Neural progenitor cell (in vitro differentiated cells): ENCODE measurements around the gene ADGRG1. TPM values are rescaled to one million over a fixed set of nuclear protein-coding genes. Genes with fewer than 3 reads are reported as not detected.

Experiments
- DNase-seq: peaks from one replicate; pipeline ENCODE4 v3.0.0-alpha.2; 2016; ENCODE audit warnings: low spot score
- H2AFZ ChIP-seq: fragments of 200-600 bp; sonication (generic); replicated peaks from 2 replicates; pipeline ENCODE4 v1.6.1; 2016; ENCODE audit warnings: antibody characterized with exemption
- H3F3A ChIP-seq: fragments of 200-600 bp; sonication (generic); 2 replicates; pipeline ENCODE4 v1.6.1; 2016; ENCODE audit warnings: antibody characterized with exemption, low read depth
- H3K27ac ChIP-seq: fragments of 200-600 bp; sonication (generic); 2 replicates; pipeline ENCODE4 v1.5.1; 2016; ENCODE audit warnings: mild to moderate bottlenecking
- H3K27me3 ChIP-seq: fragments of 200-600 bp; sonication (generic); 2 replicates; pipeline ENCODE4 v1.6.1; 2016; ENCODE audit warnings: mild to moderate bottlenecking, moderate library complexity
- H3K36me3 ChIP-seq: fragments of 200-600 bp; sonication (generic); 2 replicates; pipeline ENCODE4 v1.5.1; 2016
- H3K4me1 ChIP-seq: fragments of 200-600 bp; sonication (generic); 2 replicates; pipeline ENCODE4 v1.6.1; 2016; ENCODE audit warnings: mixed run types
- H3K4me2 ChIP-seq: fragments of 200-600 bp; sonication (generic); 2 replicates; pipeline ENCODE4 v1.6.1; 2016
- H3K4me3 ChIP-seq: fragments of 200-600 bp; sonication (generic); 2 replicates; pipeline ENCODE4 v1.5.1; 2016
- H3K79me2 ChIP-seq: fragments of 200-600 bp; sonication (generic); 2 replicates; pipeline ENCODE4 v1.6.1; 2016; ENCODE audit warnings: low read depth
- H3K9ac ChIP-seq: fragments of 200-600 bp; sonication (generic); 2 replicates; pipeline ENCODE4 v1.6.1; 2016
- H3K9me3 ChIP-seq: fragments of 200-600 bp; sonication (generic); 2 replicates; pipeline ENCODE4 v1.5.1; 2016; ENCODE audit warnings: low read depth
- H4K20me1 ChIP-seq: fragments of 200-600 bp; sonication (generic); 2 replicates; pipeline ENCODE4 v1.6.1; 2016; ENCODE audit warnings: low read depth
- H3K27ac Mint-ChIP-seq: 3 replicates; pipeline ENCODE4 v1.8.0; 2021; ENCODE audit warnings: mixed read lengths
- H3K27me3 Mint-ChIP-seq: 2 replicates; pipeline ENCODE4 v1.8.0; 2022; ENCODE audit warnings: low read depth, mild to moderate bottlenecking, inconsistent platforms, moderate library complexity, mixed read lengths; ENCODE audit not compliant: insufficient read depth
- H3K36me3 Mint-ChIP-seq: 3 replicates; pipeline ENCODE4 v1.8.0; 2021; ENCODE audit warnings: mixed read lengths
- H3K4me1 Mint-ChIP-seq: 3 replicates; pipeline ENCODE4 v1.8.0; 2021; ENCODE audit warnings: mixed read lengths
- H3K4me3 Mint-ChIP-seq: 3 replicates; pipeline ENCODE4 v1.8.0; 2021; ENCODE audit warnings: mild to moderate bottlenecking, moderate library complexity, mixed read lengths
- H3K9me3 Mint-ChIP-seq: 3 replicates; pipeline ENCODE4 v1.8.0; 2020; ENCODE audit warnings: mixed read lengths
- EZH2 ChIP-seq: fragments of 200-600 bp; sonication (generic); IDR thresholded peaks from 2 replicates; pipeline ENCODE4 v1.6.1; 2017; ENCODE audit warnings: antibody characterized with exemption, mild to moderate bottlenecking, moderate library complexity
- EZH2phosphoT487 ChIP-seq: fragments of 200-600 bp; sonication (generic); IDR thresholded peaks from 2 replicates; pipeline ENCODE4 v1.6.1; 2017; ENCODE audit warnings: antibody characterized with exemption
- total RNA-seq: library from RNA; depleted of rRNA; stranded (reverse); fragments of >200 nt; gene quantifications from 2 replicates; pipeline ENCODE4 v1.2.3, GENCODE V29; 2015; ENCODE audit warnings: low replicate concordance
- TF ChIP-seq, protein P1 (sequence below): fragments of 200-600 bp; sonication (generic); IDR thresholded peaks from 2 replicates; pipeline ENCODE4 v1.5.1; 2017; ENCODE audit warnings: antibody characterized with exemption, mild to moderate bottlenecking

The ADGRG1 gene
- total RNA-seq, 1 donor from 2014 or later, result 8.0 TPM

DNA sequence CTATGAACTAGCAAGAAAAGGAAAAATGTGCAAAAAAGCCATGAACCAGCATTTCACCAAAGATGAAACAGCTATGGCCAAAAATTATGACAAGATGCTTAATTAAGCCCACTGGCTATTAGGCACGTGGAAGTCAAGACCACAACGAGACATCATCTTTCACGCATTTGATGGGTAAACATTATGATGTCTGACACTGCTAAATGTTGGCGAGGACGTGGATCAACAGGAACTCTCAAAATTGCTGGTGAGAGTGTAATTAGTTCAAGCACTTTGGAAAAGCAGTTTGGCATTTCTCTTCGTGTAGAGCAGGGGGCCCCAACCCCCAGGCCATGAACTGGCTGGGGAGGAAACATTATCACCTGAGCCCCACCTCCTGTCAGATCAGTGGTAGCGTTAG, 39.6 kb upstream of the ADGRG1 start:
- Histone ChIP-seq H3K4me1 (no peaks in the 10 kb centered on the region), H3K27me3 (peaks cover 19% of the 10 kb centered on the region), H3K79me2 (no peaks in the 10 kb centered on the region), H3K9ac (no peak overlapping the region), H3K36me3 (no peaks in the 10 kb centered on the region), H2AFZ (no peak overlapping the region), H3F3A (no peaks in the 10 kb centered on the region), H4K20me1 (no peaks in the 10 kb centered on the region), H3K9me3 (no peaks in the 10 kb centered on the region), H3K4me2 (no peak overlapping the region), H3K4me3 (no peak overlapping the region), H3K27ac (no peak overlapping the region)
- Mint-ChIP-seq H3K27me3 (peaks cover 7% of the 10 kb centered on the region), H3K9me3 (no peaks in the 10 kb centered on the region), H3K36me3 (no peaks in the 10 kb centered on the region), H3K4me3 (no peak overlapping the region), H3K4me1 (peaks cover 10% of the 10 kb centered on the region), H3K27ac (no peak overlapping the region)
- DNase-seq, result no peak
- TF ChIP-seq EZH2 (no peak), EZH2phosphoT487 (no peak)
- TF ChIP-seq, protein P1, sequence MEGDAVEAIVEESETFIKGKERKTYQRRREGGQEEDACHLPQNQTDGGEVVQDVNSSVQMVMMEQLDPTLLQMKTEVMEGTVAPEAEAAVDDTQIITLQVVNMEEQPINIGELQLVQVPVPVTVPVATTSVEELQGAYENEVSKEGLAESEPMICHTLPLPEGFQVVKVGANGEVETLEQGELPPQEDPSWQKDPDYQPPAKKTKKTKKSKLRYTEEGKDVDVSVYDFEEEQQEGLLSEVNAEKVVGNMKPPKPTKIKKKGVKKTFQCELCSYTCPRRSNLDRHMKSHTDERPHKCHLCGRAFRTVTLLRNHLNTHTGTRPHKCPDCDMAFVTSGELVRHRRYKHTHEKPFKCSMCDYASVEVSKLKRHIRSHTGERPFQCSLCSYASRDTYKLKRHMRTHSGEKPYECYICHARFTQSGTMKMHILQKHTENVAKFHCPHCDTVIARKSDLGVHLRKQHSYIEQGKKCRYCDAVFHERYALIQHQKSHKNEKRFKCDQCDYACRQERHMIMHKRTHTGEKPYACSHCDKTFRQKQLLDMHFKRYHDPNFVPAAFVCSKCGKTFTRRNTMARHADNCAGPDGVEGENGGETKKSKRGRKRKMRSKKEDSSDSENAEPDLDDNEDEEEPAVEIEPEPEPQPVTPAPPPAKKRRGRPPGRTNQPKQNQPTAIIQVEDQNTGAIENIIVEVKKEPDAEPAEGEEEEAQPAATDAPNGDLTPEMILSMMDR, result no peak

DNA sequence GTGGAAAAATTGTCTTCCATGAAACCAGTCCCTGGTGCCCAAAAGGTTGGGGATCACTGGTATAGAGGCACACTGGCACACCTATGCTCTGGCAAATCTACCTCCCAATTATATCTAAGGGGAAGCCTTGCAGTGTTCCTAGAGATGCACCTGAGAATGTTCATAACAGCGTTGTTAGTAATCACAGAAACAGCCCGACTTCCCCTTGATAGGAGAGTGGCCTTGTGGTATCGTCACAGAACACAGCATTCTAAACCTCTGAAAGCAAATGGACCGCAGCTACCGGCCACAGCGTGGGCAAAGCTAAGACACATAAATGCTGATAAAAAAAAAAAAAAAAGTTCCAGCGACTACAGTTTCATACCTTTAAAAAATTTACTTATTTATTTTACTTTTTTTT, 39.1 kb upstream of the ADGRG1 start:
- H4K20me1 ChIP-seq, result no peaks in the 10 kb centered on the region
- H3F3A ChIP-seq, result no peaks in the 10 kb centered on the region
- H3K9me3 Mint-ChIP-seq, result no peaks in the 10 kb centered on the region
- TF ChIP-seq, protein P1, result no peak
- TF ChIP-seq EZH2 (no peak), EZH2phosphoT487 (no peak)
- no peak overlapping the region for H2AFZ ChIP-seq
- peaks cover 10% of the 10 kb centered on the region for H3K4me1 Mint-ChIP-seq
- no peak overlapping the region for H3K27ac ChIP-seq
- no peak overlapping the region for H3K4me2 ChIP-seq
- H3K4me1 ChIP-seq, result no peaks in the 10 kb centered on the region
- H3K4me3 ChIP-seq, result no peak overlapping the region
- no peak for DNase-seq
- no peaks in the 10 kb centered on the region for H3K36me3 Mint-ChIP-seq
- no peak overlapping the region for H3K27ac Mint-ChIP-seq
- H3K79me2 ChIP-seq, result no peaks in the 10 kb centered on the region
- H3K27me3 Mint-ChIP-seq, result peaks cover 7% of the 10 kb centered on the region
- no peak overlapping the region for H3K4me3 Mint-ChIP-seq
- peaks cover 13% of the 10 kb centered on the region for H3K27me3 ChIP-seq
- H3K36me3 ChIP-seq, result no peaks in the 10 kb centered on the region
- no peak overlapping the region for H3K9ac ChIP-seq
- H3K9me3 ChIP-seq, result no peaks in the 10 kb centered on the region

DNA sequence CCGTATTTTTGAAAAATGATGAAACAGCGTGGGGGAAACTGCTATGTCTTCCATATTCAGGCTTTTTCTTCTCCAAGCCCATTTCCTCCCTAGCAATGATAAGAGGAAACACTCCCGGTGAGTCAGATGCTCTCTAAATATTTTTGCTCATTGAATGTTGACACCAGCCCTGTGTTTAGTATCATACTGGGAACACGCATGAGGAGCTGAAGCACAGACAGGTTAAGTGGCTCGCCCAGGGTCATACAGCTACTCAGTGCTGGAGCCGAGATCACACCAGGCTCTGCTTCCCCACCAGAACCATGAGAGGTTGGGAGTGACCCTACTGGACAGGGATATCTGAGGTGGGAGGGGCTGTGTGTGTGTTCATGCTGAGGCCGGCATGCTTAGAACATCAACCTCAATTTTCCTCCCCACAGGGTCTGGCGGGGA, 37.8 kb upstream of the ADGRG1 start:
- H3K36me3 ChIP-seq, result no peaks in the 10 kb centered on the region
- TF ChIP-seq, protein P1, result no peak
- no peak for TF ChIP-seq EZH2
- TF ChIP-seq EZH2phosphoT487, result no peak
- Mint-ChIP-seq H3K27me3 (peaks cover 7% of the 10 kb centered on the region), H3K9me3 (peaks cover 2% of the 10 kb centered on the region), H3K27ac (no peak overlapping the region), H3K4me3 (no peak overlapping the region), H3K4me1 (peaks cover 10% of the 10 kb centered on the region), H3K36me3 (no peaks in the 10 kb centered on the region)
- H3K27ac ChIP-seq, result no peak overlapping the region
- DNase-seq, result no peak
- H3K4me3 ChIP-seq, result no peak overlapping the region
- no peaks in the 10 kb centered on the region for H3K79me2 ChIP-seq
- H3F3A ChIP-seq, result no peaks in the 10 kb centered on the region
- H4K20me1 ChIP-seq, result no peaks in the 10 kb centered on the region
- peak overlapping the region; percentile 89 for H2AFZ ChIP-seq
- H3K4me2 ChIP-seq, result no peak overlapping the region
- no peaks in the 10 kb centered on the region for H3K9me3 ChIP-seq
- H3K27me3 ChIP-seq, result peaks cover 1% of the 10 kb centered on the region
- no peak overlapping the region for H3K9ac ChIP-seq
- no peaks in the 10 kb centered on the region for H3K4me1 ChIP-seq
